Measurements from ENCODE around the gene TLX1.

DNA sequence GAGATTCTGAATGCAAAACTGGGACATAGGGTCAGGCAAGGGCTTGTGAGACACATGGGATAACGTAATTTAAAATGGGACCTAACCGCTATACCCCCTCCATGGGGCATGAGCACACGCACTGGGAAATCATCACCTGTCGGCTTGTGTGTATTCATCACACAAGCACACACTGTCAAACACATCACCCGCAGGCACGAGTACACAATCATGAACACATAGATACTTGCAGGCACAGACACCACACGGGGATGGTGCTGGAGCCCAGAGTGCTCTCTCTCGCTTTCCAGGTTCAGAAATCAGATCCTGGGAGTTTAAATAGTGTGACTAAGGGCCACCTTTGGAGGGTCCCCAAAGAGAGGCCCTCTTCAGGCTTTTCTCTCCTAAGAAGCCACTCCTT, 19.6 kb upstream of the TLX1 start:
- TF ChIP-seq EZH2 (IDR thresholded peaks at IDR 0.05; ENCODE audit: low read length, unreplicated experiment), result no peak
- TF ChIP-seq, protein P1, sequence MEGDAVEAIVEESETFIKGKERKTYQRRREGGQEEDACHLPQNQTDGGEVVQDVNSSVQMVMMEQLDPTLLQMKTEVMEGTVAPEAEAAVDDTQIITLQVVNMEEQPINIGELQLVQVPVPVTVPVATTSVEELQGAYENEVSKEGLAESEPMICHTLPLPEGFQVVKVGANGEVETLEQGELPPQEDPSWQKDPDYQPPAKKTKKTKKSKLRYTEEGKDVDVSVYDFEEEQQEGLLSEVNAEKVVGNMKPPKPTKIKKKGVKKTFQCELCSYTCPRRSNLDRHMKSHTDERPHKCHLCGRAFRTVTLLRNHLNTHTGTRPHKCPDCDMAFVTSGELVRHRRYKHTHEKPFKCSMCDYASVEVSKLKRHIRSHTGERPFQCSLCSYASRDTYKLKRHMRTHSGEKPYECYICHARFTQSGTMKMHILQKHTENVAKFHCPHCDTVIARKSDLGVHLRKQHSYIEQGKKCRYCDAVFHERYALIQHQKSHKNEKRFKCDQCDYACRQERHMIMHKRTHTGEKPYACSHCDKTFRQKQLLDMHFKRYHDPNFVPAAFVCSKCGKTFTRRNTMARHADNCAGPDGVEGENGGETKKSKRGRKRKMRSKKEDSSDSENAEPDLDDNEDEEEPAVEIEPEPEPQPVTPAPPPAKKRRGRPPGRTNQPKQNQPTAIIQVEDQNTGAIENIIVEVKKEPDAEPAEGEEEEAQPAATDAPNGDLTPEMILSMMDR (conservative IDR thresholded peaks at IDR 0.05; ENCODE audit: low read depth, low read length), result no peak
